Measurements from ENCODE around the gene RALGAPA2.

The RALGAPA2 gene

GRCh38 chr20:20548527-20549266, 163.7 kb downstream of the RALGAPA2 start:
- no peak overlapping the region for H2AFZ ChIP-seq (ENCODE audit: low read length)
- H3K4me2 ChIP-seq (ENCODE audit: low read length) = no peak overlapping the region
- H3F3A ChIP-seq (ENCODE audit: insufficient read depth, low read length) = no peaks in the 10 kb centered on the region
- TF ChIP-seq EZH2 (IDR thresholded peaks at IDR 0.05; ENCODE audit: borderline replicate concordance, low read length) (no peak), CTCF (IDR thresholded peaks at IDR 0.05; ENCODE audit: low read length) (no peak)
- no peaks in the 10 kb centered on the region for H3K36me3 ChIP-seq (ENCODE audit: insufficient read depth, low read length)
- no peak overlapping the region for H3K27ac ChIP-seq (ENCODE audit: low read depth, low read length, poor library complexity, severe bottlenecking)
- no peaks in the 10 kb centered on the region for H4K20me1 ChIP-seq (ENCODE audit: insufficient read depth, low read length)
- peaks cover 36% of the 10 kb centered on the region for H3K4me1 ChIP-seq (ENCODE audit: insufficient read depth, low read length, severe bottlenecking)
- no peak overlapping the region for H3K9ac ChIP-seq (ENCODE audit: low read length)
- no peaks in the 10 kb centered on the region for H3K27me3 ChIP-seq (ENCODE audit: insufficient read depth, low read length)
- H3K4me3 ChIP-seq (ENCODE audit: low read depth, low read length, poor library complexity, severe bottlenecking) = no peak overlapping the region
- H3K79me2 ChIP-seq (ENCODE audit: insufficient read depth, low read length) = no peaks in the 10 kb centered on the region
- H3K9me2 ChIP-seq (ENCODE audit: low read depth, low read length) = no peaks in the 10 kb centered on the region
- H3K9me3 ChIP-seq (ENCODE audit: low read length) = no peaks in the 10 kb centered on the region

GRCh38 chr20:20547876-20548266, 164.6 kb downstream of the RALGAPA2 start:
- Histone ChIP-seq H3K4me1 (ENCODE audit: insufficient read depth, low read length, severe bottlenecking) (peaks cover 36% of the 10 kb centered on the region), H3K27me3 (ENCODE audit: insufficient read depth, low read length) (no peaks in the 10 kb centered on the region), H3F3A (ENCODE audit: insufficient read depth, low read length) (no peaks in the 10 kb centered on the region), H3K27ac (ENCODE audit: low read depth, low read length, poor library complexity, severe bottlenecking) (peak overlapping the region; percentile 56), H3K9me3 (ENCODE audit: low read length) (no peaks in the 10 kb centered on the region), H3K79me2 (ENCODE audit: insufficient read depth, low read length) (no peaks in the 10 kb centered on the region), H2AFZ (ENCODE audit: low read length) (no peak overlapping the region), H3K36me3 (ENCODE audit: insufficient read depth, low read length) (no peaks in the 10 kb centered on the region), H3K9ac (ENCODE audit: low read length) (no peak overlapping the region), H3K4me3 (ENCODE audit: low read depth, low read length, poor library complexity, severe bottlenecking) (no peak overlapping the region), H4K20me1 (ENCODE audit: insufficient read depth, low read length) (no peaks in the 10 kb centered on the region), H3K4me2 (ENCODE audit: low read length) (peak overlapping the region; percentile 1; the same call in 1 of the 2 replicates), H3K9me2 (ENCODE audit: low read depth, low read length) (no peaks in the 10 kb centered on the region)
- TF ChIP-seq CTCF (IDR thresholded peaks at IDR 0.05; ENCODE audit: low read length) (no peak), EZH2 (IDR thresholded peaks at IDR 0.05; ENCODE audit: borderline replicate concordance, low read length) (no peak)

GRCh38 chr20:20547221-20547875, 165.1 kb downstream of the RALGAPA2 start:
- H3F3A ChIP-seq (ENCODE audit: insufficient read depth, low read length) = no peaks in the 10 kb centered on the region
- H3K9me2 ChIP-seq (ENCODE audit: low read depth, low read length) = no peaks in the 10 kb centered on the region
- H4K20me1 ChIP-seq (ENCODE audit: insufficient read depth, low read length) = no peaks in the 10 kb centered on the region
- no peak overlapping the region for H3K9ac ChIP-seq (ENCODE audit: low read length)
- no peak overlapping the region for H3K4me3 ChIP-seq (ENCODE audit: low read depth, low read length, poor library complexity, severe bottlenecking)
- peak overlapping the region; percentile 1; the same call in 1 of the 2 replicates for H3K4me2 ChIP-seq (ENCODE audit: low read length)
- H2AFZ ChIP-seq (ENCODE audit: low read length) = no peak overlapping the region
- no peaks in the 10 kb centered on the region for H3K36me3 ChIP-seq (ENCODE audit: insufficient read depth, low read length)
- H3K27me3 ChIP-seq (ENCODE audit: insufficient read depth, low read length) = no peaks in the 10 kb centered on the region
- peak overlapping the region; percentile 56 for H3K27ac ChIP-seq (ENCODE audit: low read depth, low read length, poor library complexity, severe bottlenecking)
- no peaks in the 10 kb centered on the region for H3K79me2 ChIP-seq (ENCODE audit: insufficient read depth, low read length)
- H3K9me3 ChIP-seq (ENCODE audit: low read length) = no peaks in the 10 kb centered on the region
- no peak for TF ChIP-seq CTCF (IDR thresholded peaks at IDR 0.05; ENCODE audit: low read length)
- TF ChIP-seq EZH2 (IDR thresholded peaks at IDR 0.05; ENCODE audit: borderline replicate concordance, low read length) = no peak
- peaks cover 36% of the 10 kb centered on the region for H3K4me1 ChIP-seq (ENCODE audit: insufficient read depth, low read length, severe bottlenecking)

Data from OCI-LY1 (cell line).